ENCODE results near the gene IKZF2. TPM values are rescaled to one million over a fixed set of nuclear protein-coding genes. Genes with fewer than 3 reads are reported as not detected.

The IKZF2 gene
- total and polyA plus RNA-seq, 2 of the 4 experiments (the other 2 are of a cell fraction), result 2.1 to 25.5 TPM

DNA sequence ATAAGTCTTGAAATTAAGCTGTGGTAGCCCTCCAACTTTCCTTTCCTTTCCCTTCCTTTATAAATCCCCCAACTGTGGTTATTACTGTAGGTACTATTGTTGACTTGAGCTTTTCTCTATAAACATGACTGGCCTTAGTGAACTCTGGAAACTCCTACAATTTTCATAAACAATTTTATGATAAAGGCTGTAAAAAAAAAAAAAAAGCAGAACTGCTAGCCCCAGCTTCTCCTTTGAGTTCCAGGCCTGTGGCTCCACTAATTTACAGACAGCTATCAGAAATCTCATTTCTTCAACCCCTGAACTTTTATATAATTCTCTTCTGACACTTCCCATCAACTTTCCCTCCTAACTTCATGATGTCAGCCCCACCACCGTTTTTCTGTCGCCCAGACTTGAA lies 174.3 kb downstream of the IKZF2 start:
- Histone ChIP-seq H2BK15ac (ENCODE audit: low read depth, low read length) (no peak overlapping the region), H3K56ac (ENCODE audit: extremely low read depth, insufficient read depth, low read length) (no peak overlapping the region), H3K27ac (ENCODE audit: insufficient read depth, low read length) (no peak overlapping the region), H4K20me1 (ENCODE audit: insufficient read depth, low read length) (no peaks in the 10 kb centered on the region), H3K9me1 (ENCODE audit: insufficient read depth, low read length) (0 out of 2 replicates have a peak, but pooled peaks cover 3% of the 10 kb centered on the region), H3K4me1 (ENCODE audit: control insufficient read depth, insufficient read depth, low read length) (peaks cover 11% of the 10 kb centered on the region), H3K23ac (ENCODE audit: low read depth, low read length) (no peak overlapping the region), H4K5ac (ENCODE audit: low read depth, low read length) (no peak overlapping the region), H2BK20ac (ENCODE audit: low read depth, low read length) (no peak overlapping the region), H3K79me1 (ENCODE audit: low read depth in 1 of 2, low read length in 2 of 2) (no peaks in the 10 kb centered on the region), H3K9me3 (ENCODE audit: control insufficient read depth, insufficient read depth, low read length) (no peaks in the 10 kb centered on the region), H3K36me3 (ENCODE audit: control insufficient read depth, insufficient read depth, low read length) (no peaks in the 10 kb centered on the region), H2BK120ac (ENCODE audit: low read depth, low read length) (no peak overlapping the region), H4K91ac (ENCODE audit: insufficient read depth, low read depth, low read length) (no peak overlapping the region), H2AK5ac (ENCODE audit: low read depth, low read length) (no peak overlapping the region), H3K18ac (ENCODE audit: low read depth, low read length) (no peak overlapping the region), H3K27me3 (ENCODE audit: control insufficient read depth, insufficient read depth, low read length) (no peaks in the 10 kb centered on the region), H3K9ac (ENCODE audit: low read depth, low read length) (no peak overlapping the region), H4K8ac (ENCODE audit: low read depth in 2 of 2, low read length in 2 of 2) (no peak overlapping the region), H2BK5ac (ENCODE audit: low read depth, low read length, poor library complexity, severe bottlenecking) (no peak overlapping the region), H2AFZ (replicated peaks; ENCODE audit: low read length, poor library complexity) (no peak overlapping the region), H2AK9ac (replicated peaks; ENCODE audit: low read depth, low read length, poor library complexity) (no peak overlapping the region), H3K14ac (replicated peaks; ENCODE audit: low read depth, low read length) (no peak overlapping the region), H3K4me3 (ENCODE audit: insufficient read depth, low read depth, low read length) (no peak overlapping the region), H3K4me2 (ENCODE audit: low read depth, low read length) (no peak overlapping the region), H3K4ac (ENCODE audit: low read depth, low read length) (no peak overlapping the region)
- TF ChIP-seq CEBPB (IDR thresholded peaks at IDR 0.05; ENCODE audit: low read depth, low read length) (no peak), MAZ (IDR thresholded peaks at IDR 0.05; ENCODE audit: borderline replicate concordance, low read depth, low read length) (no peak), POLR2A (IDR thresholded peaks at IDR 0.05; ENCODE audit: low read depth, low read length) (no peak), SMC3 (IDR thresholded peaks at IDR 0.05; ENCODE audit: low read depth, low read length) (no peak), CTCF (conservative IDR thresholded peaks at IDR 0.05; ENCODE audit: low read depth, low read length) (no peak), CHD1 (IDR thresholded peaks at IDR 0.05; ENCODE audit: low read depth, low read length) (no peak), FOS (IDR thresholded peaks at IDR 0.05; ENCODE audit: low read depth, low read length) (no peak), MAFK (IDR thresholded peaks at IDR 0.05; ENCODE audit: low read depth, low read length) (no peak), BHLHE40 (IDR thresholded peaks at IDR 0.05; ENCODE audit: low read depth, low read length) (no peak), RFX5 (IDR thresholded peaks at IDR 0.05; ENCODE audit: low read depth, low read length) (no peak), RAD21 (IDR thresholded peaks at IDR 0.05; ENCODE audit: low read length) (no peak), RCOR1 (IDR thresholded peaks at IDR 0.05; ENCODE audit: insufficient replicate concordance, low read length) (no peak), NFE2L2 (IDR thresholded peaks at IDR 0.05; ENCODE audit: low read depth, low read length) (no peak), MXI1 (IDR thresholded peaks at IDR 0.05; ENCODE audit: borderline replicate concordance, low read depth, low read length) (no peak)
- TF ChIP-seq, protein P1, sequence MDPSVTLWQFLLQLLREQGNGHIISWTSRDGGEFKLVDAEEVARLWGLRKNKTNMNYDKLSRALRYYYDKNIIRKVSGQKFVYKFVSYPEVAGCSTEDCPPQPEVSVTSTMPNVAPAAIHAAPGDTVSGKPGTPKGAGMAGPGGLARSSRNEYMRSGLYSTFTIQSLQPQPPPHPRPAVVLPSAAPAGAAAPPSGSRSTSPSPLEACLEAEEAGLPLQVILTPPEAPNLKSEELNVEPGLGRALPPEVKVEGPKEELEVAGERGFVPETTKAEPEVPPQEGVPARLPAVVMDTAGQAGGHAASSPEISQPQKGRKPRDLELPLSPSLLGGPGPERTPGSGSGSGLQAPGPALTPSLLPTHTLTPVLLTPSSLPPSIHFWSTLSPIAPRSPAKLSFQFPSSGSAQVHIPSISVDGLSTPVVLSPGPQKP (IDR thresholded peaks at IDR 0.05; ENCODE audit: borderline replicate concordance, low read depth, low read length), result no peak
- TF ChIP-seq, protein P2, sequence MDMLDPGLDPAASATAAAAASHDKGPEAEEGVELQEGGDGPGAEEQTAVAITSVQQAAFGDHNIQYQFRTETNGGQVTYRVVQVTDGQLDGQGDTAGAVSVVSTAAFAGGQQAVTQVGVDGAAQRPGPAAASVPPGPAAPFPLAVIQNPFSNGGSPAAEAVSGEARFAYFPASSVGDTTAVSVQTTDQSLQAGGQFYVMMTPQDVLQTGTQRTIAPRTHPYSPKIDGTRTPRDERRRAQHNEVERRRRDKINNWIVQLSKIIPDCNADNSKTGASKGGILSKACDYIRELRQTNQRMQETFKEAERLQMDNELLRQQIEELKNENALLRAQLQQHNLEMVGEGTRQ (IDR thresholded peaks at IDR 0.05; ENCODE audit: low read depth, low read length), result no peak
- no peak for DNase-seq
- WGBS, 2 experiments (ENCODE audit: extremely low coverage in 2 of 2, insufficient read length in 1 of 2), result no CpG with 5 or more reads among the region's 2 CpGs
- no peak for ATAC-seq (ENCODE audit: low read depth)
- in situ Hi-C loops (cut with MboI; ENCODE audit: low sequenced_read_pairs), result no loop called here
- dilution Hi-C loops (cut with HindIII; ENCODE audit: low sequenced_read_pairs, unreplicated experiment), result no loop called here
- intact Hi-C loops (cut with micrococcal nuclease), result loop anchor here (10.0 kb wide), 1 partner anchor 202 kb away; no protein-coding TSS in a partner anchor
- no TSS peak for BruUV-seq (replicated peaks)
- POLR2A ChIA-PET (ENCODE audit: unreplicated experiment), result no interaction called here
- CTCF ChIA-PET, result interaction anchor here (0.6 kb wide), 1 partner anchor 929 kb away, joined by 5 read pairs; no protein-coding TSS in a partner anchor

All from IMR-90 (cell line).